MCF 10A (cell line): Measurements from ENCODE around the gene TCAP. TPM values are rescaled to one million over a fixed set of nuclear protein-coding genes. Genes with fewer than 3 reads are reported as not detected.

ENCODE experiments used
- BruUV-seq: library from RNA; stranded (reverse); fragments of 400-500 nt; replicated peaks from 2 replicates; lab custom pipeline; 2021; lab: Mats Ljungman, UMichigan
- CTCF ChIA-PET: fragments of 300-600 bp; sonication (Branson Sonifier 250); formaldehyde crosslinking; extraction: SDS; loops from one replicate; lab custom pipeline; 2021; ENCODE audit warnings: antibody characterized with exemption, inconsistent platforms; lab: Yijun Ruan, JAX
- POLR2A ChIA-PET: fragments of 300-600, 350-650 bp; sonication (Branson Sonifier 250); formaldehyde crosslinking; extraction: SDS; loops from one replicate; lab custom pipeline; 2020; ENCODE audit warnings: antibody characterized with exemption, inconsistent platforms; lab: Yijun Ruan, JAX
- DNase-seq: peaks from one replicate; pipeline ENCODE4 v3.0.0-alpha.2; 2018; ENCODE audit not compliant: unreplicated experiment
- H3K27ac Mint-ChIP-seq: one replicate; pipeline ENCODE4 v1.8.0; 2022; ENCODE audit warnings: mild to moderate bottlenecking, low read depth, mixed read lengths; ENCODE audit not compliant: unreplicated experiment
- H3K27me3 Mint-ChIP-seq: one replicate; pipeline ENCODE4 v1.8.0; 2022; ENCODE audit warnings: mixed read lengths; ENCODE audit not compliant: insufficient read depth, unreplicated experiment
- H3K36me3 Mint-ChIP-seq: one replicate; pipeline ENCODE4 v1.8.0; 2022; ENCODE audit warnings: mild to moderate bottlenecking, moderate library complexity, mixed read lengths; ENCODE audit not compliant: insufficient read depth, unreplicated experiment
- H3K4me1 Mint-ChIP-seq: one replicate; pipeline ENCODE4 v1.8.0; 2022; ENCODE audit warnings: mixed read lengths; ENCODE audit not compliant: insufficient read depth, unreplicated experiment
- H3K4me3 Mint-ChIP-seq: one replicate; pipeline ENCODE4 v1.8.0; 2022; ENCODE audit warnings: mild to moderate bottlenecking, moderate library complexity, mixed read lengths; ENCODE audit not compliant: unreplicated experiment
- H3K9me3 Mint-ChIP-seq: one replicate; pipeline ENCODE4 v1.8.0; 2022; ENCODE audit warnings: mixed read lengths; ENCODE audit not compliant: unreplicated experiment
- CTCF ChIP-seq: fragments of 200-600 bp; IDR thresholded peaks from one replicate; pipeline ENCODE4 v1.8.0; 2022; ENCODE audit warnings: antibody characterized with exemption, mild to moderate bottlenecking; ENCODE audit not compliant: unreplicated experiment
- intact Hi-C: fragments of 100-400 bp; cut with micrococcal nuclease; formaldehyde crosslinking; loops from 2 replicates; pipeline ENCODE4 v1.14.1; 2022
- total RNA-seq: library from RNA; stranded (reverse); gene quantifications from 2 replicates; pipeline ENCODE4 v1.2.3, GENCODE V29; 2022

Gene TCAP
- total RNA-seq, 1 experiment from 2014 or later, result 0.37 TPM

- no peak for DNase-seq
- Mint-ChIP-seq H3K4me1 (peaks cover 7% of the 10 kb centered on the region), H3K9me3 (no peaks in the 10 kb centered on the region), H3K27me3 (peaks cover 14% of the 10 kb centered on the region), H3K36me3 (peaks cover 6% of the 10 kb centered on the region), H3K27ac (no peak overlapping the region), H3K4me3 (no peak overlapping the region)
- no peak for TF ChIP-seq CTCF
- intact Hi-C loops, result no loop called here
- BruUV-seq, result no TSS peak
- ChIA-PET POLR2A (no interaction called here), CTCF (no interaction called here)
Measured at GRCh38 chr17:39661744-39662541, 3.2 kb upstream of the TCAP start.

- Mint-ChIP-seq H3K4me3 (no peak overlapping the region), H3K27ac (no peak overlapping the region), H3K27me3 (peaks cover 18% of the 10 kb centered on the region), H3K4me1 (peaks cover 10% of the 10 kb centered on the region), H3K36me3 (peaks cover 6% of the 10 kb centered on the region), H3K9me3 (no peaks in the 10 kb centered on the region)
- intact Hi-C loops, result no loop called here
- POLR2A ChIA-PET, result no interaction called here
- no TSS peak for BruUV-seq
- no peak for TF ChIP-seq CTCF
- CTCF ChIA-PET, result interaction anchor here (0.7 kb wide), 1 partner anchor 79 kb away, joined by 3 read pairs; no protein-coding TSS in a partner anchor
- no peak for DNase-seq
Measured at GRCh38 chr17:39662551-39663339, 2.4 kb upstream of the TCAP start.

- no peak for DNase-seq
- H3K27me3 Mint-ChIP-seq, result peaks cover 21% of the 10 kb centered on the region
- ChIA-PET POLR2A (no interaction called here), CTCF (interaction anchor here (0.7 to 1.3 kb wide), 4 partner anchors 9 to 80 kb away, joined by 3 read pairs; no protein-coding TSS in a partner anchor)
- TF ChIP-seq CTCF, result no peak
- H3K9me3 Mint-ChIP-seq, result no peaks in the 10 kb centered on the region
- no peak overlapping the region for H3K4me3 Mint-ChIP-seq
- intact Hi-C loops, result no loop called here
- no TSS peak for BruUV-seq
- H3K27ac Mint-ChIP-seq, result no peak overlapping the region
- peaks cover 11% of the 10 kb centered on the region for H3K4me1 Mint-ChIP-seq
- H3K36me3 Mint-ChIP-seq, result peaks cover 6% of the 10 kb centered on the region
Measured at GRCh38 chr17:39663340-39663687, 1.8 kb upstream of the TCAP start.
